Hematopoietic multipotent progenitor cell treated with erythropoietin and hydrocortisone succinate and interleukin-3 and kit ligand, for 6 days (in vitro differentiated cells): Measurements from ENCODE around the gene FER.
"Not testable (repeated sequence)": the region's sequence is repeated elsewhere in the genome, so short reads cannot be mapped to it uniquely, and the experiment has no call there.

Experiments used
- DNase-seq: peaks from one replicate; pipeline ENCODE4 v3.0.0-alpha.2; 2015

FER gene

DNA sequence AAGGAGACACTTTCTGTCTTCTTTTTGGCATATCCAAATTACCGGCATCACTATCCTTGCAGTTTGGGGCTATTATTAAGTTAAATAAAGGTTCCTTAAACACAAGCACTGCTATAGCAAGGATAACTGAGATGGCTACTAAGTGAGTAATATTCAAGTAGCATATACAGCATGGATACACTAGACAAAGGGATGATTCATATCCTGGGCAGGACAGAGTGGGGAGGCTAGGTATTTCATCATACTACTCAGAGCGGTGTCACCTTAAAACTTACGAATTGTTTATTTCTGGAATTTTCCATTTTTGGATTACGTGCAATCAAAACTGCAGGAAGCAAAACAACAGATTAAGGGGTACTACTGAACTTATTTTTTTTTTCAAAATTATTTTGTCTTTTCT is 54.1 kb downstream of the FER start:
- DNase-seq: peak; percentile 5

DNA sequence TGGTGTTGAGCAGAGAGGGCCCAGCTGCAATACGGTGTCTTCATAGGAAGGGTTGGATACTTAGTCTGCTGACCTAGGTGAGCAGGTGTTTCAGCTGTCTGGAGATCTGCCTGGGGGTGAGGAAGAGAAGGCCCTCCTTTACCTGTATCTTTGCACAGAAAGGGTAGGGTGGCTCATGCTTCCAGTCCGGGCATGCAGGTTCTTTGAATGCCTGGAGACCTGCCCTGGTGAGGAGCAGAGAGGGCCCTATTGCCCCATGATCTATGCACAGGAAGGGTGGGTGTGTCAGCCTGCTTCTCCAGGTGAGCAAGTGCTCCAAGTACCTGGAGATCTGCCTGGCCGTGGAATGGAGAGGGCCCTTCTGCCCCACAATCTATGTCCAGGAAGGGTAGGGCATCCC is 63.0 kb downstream of the FER start:
- DNase-seq: no peak

DNA sequence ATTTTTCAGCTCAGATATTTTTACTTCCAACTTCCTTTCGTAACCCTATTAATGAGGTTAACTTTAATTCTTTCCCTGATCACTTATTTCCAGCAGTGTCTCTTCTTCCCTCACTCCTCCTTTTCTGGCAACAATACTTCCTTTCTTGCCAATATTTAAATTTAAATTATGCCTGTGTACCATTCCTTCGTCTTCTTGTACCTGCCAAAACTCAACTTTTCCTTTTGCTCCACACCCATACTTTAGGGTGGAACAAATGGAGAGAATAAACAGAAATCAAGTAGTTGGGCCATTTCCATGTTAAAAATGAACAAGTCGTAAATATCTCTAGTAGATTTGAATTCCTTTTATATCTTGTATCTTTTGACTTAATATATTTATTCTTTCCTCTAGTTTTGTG is 66.0 kb downstream of the FER start:
- no peak for DNase-seq

DNA sequence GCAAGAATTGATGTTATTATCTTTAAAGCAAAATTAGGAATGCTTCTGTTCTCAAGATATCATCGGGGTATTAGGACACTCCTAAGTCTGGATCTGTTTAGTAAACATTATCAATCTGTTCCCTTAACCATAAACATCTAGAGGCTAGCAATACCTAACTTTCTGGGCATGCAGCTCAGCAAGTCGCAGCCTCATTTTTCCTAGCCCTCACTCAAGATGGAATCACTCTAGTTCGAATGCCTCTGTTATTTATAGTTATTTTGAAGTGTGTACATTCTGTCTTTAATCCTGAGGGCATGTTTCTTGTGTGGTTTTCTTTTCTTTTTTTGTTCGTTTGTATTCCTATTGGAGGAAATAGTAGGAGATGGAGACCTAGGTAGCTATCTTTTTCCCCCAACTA is 66.9 kb downstream of the FER start:
- DNase-seq: no peak

DNA sequence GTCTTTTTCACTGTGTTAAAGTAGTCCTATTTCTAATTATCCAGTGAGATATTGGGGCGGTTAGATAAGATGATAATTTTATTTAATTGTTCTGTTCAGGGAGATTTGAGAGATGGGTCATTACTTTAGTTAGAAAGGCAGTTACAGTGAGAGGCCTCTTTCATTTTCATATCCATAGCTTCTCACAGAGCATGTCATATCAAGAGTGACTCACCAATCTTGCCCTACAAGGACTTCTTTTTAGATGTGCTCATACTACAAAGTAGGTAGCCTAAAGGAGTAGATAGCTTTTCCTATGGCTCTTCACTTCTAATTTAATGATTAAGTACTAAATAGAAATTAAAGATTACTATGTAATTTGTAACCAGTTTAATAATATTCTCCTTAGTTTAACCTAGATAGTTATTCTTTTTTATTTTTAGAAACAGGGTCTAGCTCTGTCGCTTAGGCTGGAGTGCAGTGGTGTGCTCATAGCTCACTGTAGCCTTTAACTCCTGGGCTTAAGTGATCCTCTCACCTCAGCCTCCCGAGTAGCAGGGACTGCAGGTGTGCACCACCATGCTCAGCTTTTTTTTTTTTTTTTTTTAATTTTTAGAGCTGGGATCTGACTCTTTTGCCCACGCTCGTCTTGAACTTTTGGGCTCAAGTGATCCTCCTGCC is 71.0 kb downstream of the FER start:
- DNase-seq: peak; percentile 55

DNA sequence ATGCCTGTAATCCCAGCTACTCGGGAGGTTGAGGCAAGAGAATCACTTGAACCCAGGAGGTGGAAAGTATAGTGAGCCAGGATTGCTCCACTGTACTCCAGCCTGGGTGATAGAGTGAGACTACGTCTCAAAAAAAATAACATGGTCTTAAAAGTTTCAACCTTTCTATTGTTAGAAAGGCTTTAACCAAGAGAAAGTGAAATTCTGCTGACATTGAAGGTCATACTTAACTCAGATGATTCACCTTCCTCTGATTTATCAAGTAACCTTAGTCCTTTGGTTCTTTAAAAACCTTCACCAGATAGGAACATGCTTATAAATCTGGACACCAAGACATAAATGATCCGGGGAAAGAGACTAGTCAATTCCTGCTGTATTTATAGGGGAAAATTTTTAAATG is 73.3 kb downstream of the FER start:
- no peak for DNase-seq

DNA sequence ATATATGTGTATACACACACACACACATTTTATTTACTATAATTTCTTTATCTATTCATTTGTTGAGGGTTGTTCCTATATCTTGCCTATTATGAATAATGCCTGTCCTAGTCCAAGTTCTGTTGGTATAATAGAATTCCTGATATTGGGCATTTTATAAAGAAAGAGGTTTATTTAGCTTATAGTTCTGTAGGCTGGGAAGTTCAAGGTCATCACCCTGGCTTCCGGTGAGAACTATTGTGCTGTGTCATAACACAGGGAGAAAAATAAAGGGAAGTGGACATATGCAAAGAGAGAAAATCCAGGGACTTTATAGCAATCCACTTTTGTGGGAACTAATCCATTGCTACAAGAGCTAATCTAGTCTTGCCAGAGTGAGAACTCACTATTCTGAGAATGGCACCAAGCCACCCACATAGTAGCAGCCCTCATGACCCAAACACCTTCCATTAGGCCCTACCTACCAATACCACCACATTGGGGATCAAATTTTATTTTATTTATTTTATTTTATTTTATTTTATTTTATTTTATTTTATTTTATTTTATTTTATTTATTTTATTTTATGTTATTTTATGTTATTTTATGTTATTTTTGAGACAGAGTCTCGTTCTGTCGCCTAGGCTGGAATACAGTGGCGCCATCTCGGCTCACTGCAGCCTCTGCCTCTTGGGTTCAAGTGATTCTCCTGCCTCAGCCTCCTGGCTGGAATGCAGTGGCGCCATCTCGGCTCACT is 74.7 kb downstream of the FER start:
- no peak for DNase-seq

DNA sequence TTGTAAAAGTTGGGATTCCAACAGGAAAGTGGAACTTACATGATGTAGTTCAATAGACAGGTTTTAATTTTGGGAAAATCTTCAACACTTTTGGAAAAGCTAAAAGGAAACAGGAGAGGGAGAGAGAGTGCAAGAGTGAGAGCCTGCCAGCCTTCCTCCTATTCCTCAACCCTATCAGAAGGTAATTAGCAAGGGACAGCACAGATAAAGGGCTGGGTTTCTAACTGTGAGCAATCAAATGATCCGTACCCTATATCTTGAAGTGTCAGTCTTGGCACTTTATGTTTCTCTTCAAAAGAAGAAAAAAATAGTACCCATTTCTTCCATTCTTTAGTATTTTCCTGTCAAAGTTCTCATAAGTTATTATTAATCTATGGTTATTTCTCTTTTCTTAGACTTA is 79.4 kb downstream of the FER start:
- peak; percentile 51 for DNase-seq

DNA sequence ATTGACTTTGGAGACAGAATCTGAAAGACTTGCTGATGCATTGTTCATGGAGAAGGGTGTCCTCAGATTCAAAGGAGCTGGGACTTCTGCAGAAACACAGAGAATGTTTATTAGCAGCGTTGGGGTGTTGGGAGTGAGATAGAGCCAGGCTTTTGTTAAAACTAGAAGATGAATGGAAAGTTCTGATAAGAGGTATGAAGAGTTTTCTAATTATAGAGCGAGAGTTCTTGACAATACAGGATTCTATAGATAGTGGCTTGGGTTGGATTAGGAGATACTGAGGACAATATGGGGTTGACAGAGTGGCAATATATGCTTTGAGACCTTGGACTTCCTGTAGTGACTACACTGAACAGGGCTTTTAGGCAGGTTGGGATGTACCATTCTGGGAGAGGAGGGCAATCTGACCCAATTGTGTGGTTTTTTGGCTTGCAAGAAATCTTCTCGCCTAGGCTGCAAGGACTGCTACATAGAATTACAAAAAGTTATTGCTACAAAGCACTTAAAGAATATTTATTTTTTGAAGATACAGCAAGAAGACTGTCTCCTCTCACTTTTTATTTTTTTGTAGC is 83.1 kb downstream of the FER start:
- peak; percentile 20 for DNase-seq

DNA sequence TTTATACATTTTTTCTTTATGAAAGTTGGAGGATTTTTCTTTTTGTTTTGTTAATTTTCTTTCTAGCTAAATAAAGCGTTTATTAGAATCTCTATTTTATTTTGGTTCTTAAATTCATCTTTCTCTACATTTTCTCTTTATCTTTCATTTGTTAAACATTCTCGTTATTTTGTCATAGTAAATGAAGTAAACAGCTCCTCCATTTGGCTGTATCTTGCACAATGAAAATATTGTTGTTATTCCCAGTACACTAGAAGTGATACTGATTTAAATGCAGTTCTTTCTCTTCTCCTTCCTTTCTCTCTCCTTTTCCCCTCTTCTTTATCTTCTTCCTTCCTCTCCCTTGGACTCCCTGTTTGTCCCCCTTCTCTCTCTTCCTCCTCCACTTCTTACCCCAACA is 88.8 kb downstream of the FER start:
- no peak for DNase-seq

DNA sequence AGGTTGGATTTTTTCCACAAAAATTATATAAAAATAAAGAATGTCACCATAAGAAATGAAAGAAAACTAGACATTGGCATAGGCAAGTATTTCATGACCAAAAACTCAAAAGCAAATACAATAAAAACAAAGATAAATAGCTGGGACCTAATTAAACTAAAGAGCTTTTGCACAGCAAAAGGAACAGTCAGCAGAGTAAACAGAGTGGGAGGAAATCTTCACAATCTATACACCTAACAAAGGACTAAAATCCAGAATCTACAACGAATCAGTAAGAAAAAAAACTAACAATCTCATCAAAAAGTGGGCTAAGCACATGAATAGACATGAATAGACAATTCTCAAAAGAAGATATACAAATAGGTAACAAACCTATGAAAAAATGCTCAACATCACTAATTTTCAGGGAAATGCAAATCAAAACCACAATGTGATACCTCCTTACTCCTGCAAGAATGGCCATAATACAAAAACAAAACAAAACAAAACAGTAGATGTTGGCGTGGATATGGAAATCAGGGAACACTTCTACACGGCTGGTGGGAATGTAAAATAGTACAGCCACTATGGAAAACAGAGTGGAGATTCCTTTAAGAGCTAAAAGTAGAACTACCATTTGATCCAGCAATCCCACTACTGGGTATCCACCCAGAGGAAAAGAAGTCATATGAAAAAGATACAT is 94.7 kb downstream of the FER start:
- DNase-seq: not testable (repeated sequence)

DNA sequence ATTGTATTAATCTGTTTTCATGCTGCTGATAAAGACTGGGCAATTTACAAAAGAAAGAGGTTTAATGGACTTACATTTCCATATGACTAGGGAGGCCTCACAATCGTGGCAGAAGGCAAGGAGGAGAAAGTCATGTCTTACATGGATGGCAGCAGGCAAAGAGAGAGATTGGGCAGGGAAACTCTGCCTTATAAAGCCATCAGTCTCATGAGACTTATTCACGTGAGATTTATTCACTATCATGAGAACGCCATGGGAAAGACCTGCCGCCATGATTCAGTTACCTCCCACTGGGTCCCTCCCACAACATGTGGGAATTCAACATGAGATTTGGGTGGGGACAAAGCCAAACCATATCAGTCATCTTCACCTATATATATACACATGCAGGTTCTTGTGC is 103.4 kb downstream of the FER start:
- DNase-seq: not testable (repeated sequence)

DNA sequence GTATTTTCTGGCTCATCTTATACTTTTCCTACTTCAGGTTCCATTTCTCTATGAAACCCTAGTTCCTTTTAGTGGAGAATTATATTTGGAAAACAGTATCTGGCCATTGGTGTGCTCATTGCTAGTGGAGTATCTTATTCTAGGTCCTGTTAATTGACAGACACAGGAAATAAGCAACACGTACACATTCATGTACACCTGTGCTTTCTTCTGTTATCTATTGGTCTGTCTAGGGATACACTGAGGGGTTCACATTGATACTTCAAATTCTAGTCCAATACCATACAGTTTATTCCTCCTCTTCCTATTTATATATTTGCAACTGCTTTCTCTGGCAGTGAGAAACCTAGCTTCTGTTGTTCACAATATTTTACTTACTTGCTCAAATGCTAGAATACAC is 110.2 kb downstream of the FER start:
- DNase-seq: no peak

DNA sequence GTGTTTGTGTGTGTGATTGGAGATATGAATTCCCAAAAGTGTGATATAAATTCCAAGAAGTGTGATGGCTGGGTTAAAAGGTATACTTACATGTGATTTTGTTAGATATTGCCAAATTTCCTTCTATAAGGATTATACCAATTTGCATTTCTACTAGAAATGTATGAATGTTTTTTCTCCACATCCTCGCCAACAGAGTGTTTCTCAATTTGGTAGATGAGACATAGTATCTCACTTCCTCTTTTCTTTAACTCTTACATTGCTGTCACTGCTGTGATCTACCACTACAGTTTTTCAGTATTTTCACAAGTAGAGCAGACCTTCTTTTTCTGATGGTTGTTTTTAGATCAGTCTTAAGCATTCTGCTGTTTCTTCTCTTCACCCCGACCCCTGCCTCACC is 111.3 kb downstream of the FER start:
- peak; percentile 67 for DNase-seq

DNA sequence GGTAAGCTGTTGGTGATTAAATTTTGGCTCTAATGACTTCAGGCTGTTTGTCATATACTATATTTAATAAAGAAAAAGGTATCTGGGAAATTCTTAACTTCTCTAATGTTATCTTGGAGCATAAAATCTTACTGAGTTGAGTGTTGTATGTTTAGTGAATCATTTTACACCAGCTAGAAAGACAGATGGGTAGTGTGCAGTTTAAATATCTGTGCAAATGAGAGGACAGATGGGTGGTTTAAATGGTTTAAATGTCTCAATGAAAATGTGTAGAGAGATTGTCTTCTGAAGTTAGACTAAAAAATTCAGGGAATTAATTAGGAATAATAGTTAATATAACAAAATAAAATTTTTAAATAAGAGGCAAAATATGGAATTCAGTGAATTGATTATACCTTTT is 114.5 kb downstream of the FER start:
- DNase-seq: no peak

DNA sequence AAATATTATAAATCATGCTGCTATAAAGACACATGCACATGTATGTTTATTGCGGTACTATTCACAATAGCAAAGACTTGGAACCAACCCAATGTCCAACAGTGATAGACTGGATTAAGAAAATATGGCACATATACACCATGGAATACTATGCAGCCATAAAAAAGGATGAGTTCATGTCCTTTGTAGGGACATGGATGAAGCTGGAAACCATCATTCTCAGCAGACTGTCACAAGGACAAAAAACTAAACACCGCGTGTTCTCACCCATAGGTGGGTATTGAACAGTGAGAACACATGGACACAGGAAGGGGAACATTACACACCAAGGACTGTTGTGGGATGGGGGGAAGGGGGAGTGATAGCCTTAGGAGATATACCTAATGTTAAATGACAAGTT is 118.4 kb downstream of the FER start:
- DNase-seq: not testable (repeated sequence)

DNA sequence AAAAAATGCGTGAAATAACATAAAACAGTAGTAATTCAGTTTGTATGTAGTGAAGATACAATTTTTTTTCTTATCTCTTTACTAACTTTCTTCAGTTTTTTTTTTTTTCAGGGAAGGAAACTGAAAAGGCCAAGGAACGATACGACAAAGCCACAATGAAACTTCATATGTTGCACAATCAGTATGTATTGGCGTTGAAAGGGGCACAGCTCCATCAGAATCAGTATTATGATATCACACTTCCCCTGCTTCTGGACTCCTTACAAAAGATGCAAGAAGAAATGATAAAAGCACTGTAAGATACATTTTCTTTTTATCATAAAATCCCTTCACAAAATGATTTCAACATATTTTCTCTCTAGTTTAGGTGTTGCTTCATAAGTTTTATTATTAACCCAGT is 120.0 kb downstream of the FER start:
- DNase-seq: peak; percentile 69

DNA sequence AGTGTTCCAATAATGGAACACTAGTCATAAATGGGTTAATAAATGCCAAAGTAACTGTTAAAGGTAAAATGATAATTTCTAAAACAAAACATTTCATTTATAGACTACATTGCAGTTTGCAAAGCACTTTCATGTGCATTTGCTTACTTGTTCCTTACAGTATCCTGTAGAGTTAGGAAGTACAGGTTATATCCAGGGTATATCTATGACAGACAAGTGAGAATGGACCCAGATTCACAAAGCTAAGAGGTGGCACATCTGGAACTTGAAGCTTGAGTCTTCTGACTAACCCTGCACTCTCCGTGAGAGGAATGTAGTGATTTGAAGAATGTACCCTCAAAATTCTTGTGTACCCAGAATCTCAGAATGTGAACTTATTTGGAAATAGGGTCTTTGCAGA is 121.4 kb downstream of the FER start:
- no peak for DNase-seq

DNA sequence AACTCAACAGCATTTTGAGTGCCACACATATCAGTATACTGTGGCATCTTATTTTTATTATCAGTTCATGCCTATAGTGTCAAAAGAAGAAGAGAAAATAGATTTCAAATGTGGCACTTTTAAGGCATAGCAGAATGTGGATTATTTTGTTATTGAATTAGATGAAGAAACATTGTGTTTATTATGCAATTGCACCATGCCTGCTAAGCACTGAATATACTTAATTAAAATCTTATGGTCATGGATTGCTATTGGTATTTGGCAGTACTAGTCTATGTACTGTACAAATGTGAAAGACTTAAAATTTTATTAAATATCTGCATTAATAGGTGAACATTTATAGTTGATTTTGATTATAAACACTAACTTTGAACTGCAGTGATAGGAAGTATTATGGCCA is 128.8 kb downstream of the FER start:
- DNase-seq: no peak

DNA sequence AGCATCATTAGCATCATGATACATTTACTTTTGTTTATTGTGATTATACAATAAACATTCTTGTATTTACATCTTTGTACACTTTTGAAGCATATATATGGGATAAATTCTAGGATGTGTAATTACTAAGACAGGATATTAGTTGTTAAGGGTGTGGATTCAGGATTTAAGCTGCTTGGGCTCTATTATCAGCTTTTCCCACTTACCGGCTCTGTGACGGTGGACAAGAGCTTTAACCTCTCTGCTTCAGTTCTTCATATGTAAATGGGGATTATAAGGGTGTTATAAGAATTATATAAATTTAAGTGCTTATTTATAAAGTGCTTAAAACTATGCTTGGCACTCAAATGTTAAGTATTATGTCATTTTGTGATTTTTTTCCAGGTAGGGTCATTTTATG is 131.1 kb downstream of the FER start:
- DNase-seq: no peak

DNA sequence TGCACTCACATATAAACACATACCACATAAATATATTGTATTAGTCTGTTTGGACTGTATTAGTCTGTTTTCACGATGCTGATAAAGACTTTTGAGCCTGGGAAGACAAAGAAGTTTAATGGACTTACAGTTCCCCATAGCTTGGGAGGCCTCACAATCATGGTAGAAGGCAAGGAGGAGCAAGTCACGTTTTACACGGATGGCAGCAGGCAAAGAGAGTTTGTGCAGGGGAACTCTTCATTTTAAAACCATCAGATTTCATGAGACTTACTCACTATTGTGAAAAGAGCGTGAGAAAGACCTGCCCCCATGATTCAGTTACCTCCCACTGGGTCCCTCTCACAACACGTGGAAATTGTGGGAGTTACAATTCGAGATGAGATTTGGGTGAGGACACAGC is 133.4 kb downstream of the FER start:
- DNase-seq: no peak

DNA sequence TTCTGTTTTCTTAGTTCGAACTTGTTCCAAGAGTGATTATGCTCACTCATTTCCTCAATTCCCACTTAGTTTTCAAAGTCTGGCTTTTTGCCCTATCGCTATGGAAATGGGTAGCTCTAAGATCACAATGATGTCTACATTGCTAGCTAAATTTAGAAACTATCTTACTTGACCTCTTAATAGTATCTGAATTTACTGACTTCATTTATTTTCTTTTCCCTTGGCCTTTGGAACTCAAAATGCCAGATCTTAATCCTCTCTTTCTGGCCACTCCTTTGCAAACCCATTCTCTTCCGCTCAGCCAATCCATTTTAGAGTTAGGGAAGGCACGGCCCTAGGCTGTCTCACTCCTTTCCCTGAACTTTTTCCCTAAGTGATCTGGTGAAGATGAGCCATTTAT is 137.0 kb downstream of the FER start:
- DNase-seq: no peak

DNA sequence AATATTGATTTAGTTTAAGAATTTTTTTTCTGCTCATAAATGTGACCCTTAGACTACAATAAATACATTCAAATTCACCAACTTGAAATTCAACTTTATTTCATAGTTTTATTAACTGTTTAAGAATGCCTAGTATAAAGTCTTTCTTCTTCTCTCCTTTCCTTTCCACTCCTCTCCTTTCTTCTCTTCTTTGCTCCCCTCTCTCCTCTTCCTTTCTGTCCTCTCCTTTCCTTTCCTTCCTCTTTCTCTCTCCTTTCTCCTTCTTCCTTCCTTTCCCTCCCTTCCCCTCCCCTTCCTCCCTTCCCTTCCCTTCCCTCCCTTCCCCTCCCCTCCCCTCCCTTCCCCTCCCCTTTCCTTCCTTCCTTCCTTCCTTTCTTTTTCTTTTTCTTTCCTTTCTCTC is 150.6 kb downstream of the FER start:
- DNase-seq: no peak

DNA sequence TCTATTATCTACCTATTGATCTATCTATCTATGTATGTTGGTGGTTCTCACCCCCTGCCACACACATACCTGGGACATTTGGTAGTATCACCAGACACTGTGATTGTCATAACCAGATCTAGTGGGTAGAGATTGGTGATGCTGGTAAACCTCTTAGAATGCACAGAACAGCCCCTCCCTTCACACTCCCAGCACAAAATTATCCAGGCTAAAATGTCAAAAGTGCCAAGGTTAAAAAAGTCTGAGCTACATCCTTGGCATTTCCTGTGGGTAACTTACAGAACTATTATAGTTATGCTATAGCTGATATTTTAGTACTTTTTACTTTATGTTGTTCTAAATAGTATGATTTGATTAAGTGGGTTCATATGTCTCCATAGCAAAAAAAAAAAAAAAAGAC is 151.0 kb downstream of the FER start:
- no peak for DNase-seq
